ENCODE data around the gene SAYSD1.

DNA sequence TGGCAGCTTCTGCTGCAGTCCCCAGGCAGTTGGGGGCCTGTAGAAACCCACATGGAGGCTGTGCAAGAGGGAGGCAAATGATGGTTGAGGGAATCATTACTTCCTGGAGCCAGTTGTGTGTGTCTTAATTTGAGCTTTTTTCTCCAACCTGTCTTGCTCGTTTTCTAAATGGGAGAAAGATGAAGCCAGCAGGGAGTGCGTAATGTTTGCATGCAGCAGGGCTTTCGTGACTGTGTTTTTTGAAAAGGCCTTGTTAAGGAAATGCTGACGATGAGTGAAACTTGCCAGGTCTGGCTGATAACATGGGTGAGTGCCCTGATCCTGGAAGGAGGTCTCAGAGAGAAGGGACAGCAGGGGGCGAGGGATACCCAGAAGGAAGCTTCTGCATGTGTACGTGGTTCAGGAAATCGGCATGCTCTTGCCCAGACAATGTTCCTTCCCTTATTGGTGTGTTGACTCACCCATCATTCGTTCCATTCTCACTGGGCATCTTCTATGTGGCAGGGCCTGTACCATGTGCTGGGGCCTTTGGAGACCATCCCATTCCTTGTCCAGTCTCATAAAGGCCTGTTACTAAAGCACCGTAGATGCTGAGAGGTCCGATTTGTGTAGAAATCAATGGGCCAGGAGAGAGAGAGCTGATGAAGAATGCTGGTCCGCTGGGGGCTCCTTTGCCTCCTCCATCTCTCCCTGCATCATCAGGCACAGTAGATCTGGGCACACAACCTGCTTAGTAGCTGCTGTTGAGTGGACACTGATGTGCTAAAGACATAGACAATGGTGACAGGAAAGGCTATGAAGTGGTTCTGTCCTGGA is 39.0 kb downstream of the SAYSD1 start:
- TF ChIP-seq, protein P1, sequence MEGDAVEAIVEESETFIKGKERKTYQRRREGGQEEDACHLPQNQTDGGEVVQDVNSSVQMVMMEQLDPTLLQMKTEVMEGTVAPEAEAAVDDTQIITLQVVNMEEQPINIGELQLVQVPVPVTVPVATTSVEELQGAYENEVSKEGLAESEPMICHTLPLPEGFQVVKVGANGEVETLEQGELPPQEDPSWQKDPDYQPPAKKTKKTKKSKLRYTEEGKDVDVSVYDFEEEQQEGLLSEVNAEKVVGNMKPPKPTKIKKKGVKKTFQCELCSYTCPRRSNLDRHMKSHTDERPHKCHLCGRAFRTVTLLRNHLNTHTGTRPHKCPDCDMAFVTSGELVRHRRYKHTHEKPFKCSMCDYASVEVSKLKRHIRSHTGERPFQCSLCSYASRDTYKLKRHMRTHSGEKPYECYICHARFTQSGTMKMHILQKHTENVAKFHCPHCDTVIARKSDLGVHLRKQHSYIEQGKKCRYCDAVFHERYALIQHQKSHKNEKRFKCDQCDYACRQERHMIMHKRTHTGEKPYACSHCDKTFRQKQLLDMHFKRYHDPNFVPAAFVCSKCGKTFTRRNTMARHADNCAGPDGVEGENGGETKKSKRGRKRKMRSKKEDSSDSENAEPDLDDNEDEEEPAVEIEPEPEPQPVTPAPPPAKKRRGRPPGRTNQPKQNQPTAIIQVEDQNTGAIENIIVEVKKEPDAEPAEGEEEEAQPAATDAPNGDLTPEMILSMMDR (IDR thresholded peaks at IDR 0.05; ENCODE audit: low read depth, low read length, poor library complexity, severe bottlenecking), result no peak
- no peak for TF ChIP-seq EZH2phosphoT487 (IDR thresholded peaks at IDR 0.05; ENCODE audit: borderline replicate concordance, low read length)
